SK-N-MC (cell line): ENCODE measurements around the gene SPRR2B.
"Not testable (repeated sequence)": the region's sequence is repeated elsewhere in the genome, so short reads cannot be mapped to it uniquely, and the experiment has no call there.

Source experiments
- DNase-seq: peaks from one replicate; pipeline ENCODE4 v3.0.0-alpha.2; 2011; ENCODE audit warnings: low read depth, low spot score
- H3K27ac ChIP-seq: fragments of 200-600 bp; sonication (generic); 2 replicates; pipeline ENCODE4 v1.5.1; 2016; ENCODE audit warnings: mixed run types
- H3K36me3 ChIP-seq: fragments of 200-600 bp; sonication (generic); 2 replicates; pipeline ENCODE4 v1.6.1; 2017; ENCODE audit warnings: antibody characterized with exemption, low read length, mixed read lengths; ENCODE audit not compliant: insufficient read depth
- H3K4me3 ChIP-seq: fragments of 200-600 bp; sonication (generic); 2 replicates; pipeline ENCODE4 v1.5.1; 2016
- H3K9ac ChIP-seq: fragments of 200-600 bp; sonication (generic); 2 replicates; pipeline ENCODE4 v1.8.0; 2017; ENCODE audit warnings: mixed run types, mixed read lengths; ENCODE audit not compliant: insufficient read length
- H3K9me3 ChIP-seq: fragments of 200-600 bp; sonication (generic); 2 replicates; pipeline ENCODE4 v1.6.1; 2017; ENCODE audit warnings: low read depth, mild to moderate bottlenecking, antibody characterized with exemption, low read length, moderate library complexity, mixed read lengths
- EZH2 ChIP-seq: fragments of 200-600 bp; sonication (generic); IDR thresholded peaks from one replicate; pipeline ENCODE4 v1.6.1; 2017; ENCODE audit warnings: antibody characterized with exemption
- FOXP2 ChIP-seq: optimal IDR thresholded peaks from 2 replicates; pipeline ENCODE3; 2011; ENCODE audit warnings: mild to moderate bottlenecking, moderate library complexity; ENCODE audit not compliant: insufficient read depth; ENCODE audit errors: extremely low read length, control extremely low read depth
- POLR2AphosphoS5 ChIP-seq: IDR thresholded peaks from 2 replicates; pipeline ENCODE4 v1.6.1; 2012; ENCODE audit warnings: mild to moderate bottlenecking, low read depth, low read length, borderline replicate concordance

SPRR2B gene

GRCh38 chr1:153094426-153094825 is 23.0 kb upstream of the SPRR2B start, which contains the start of gene SPRR2E:
SPRR2E (minus strand) TSS chr1:153094526; CDS start chr1:153093751, 775 bp downstream.
- H3K9ac ChIP-seq = no peak within 1 kb of the TSS
- H3K9me3 ChIP-seq = no peaks in the 10 kb centered on the region
- no peak for DNase-seq
- TF ChIP-seq FOXP2 (no peak), EZH2 (no peak), POLR2AphosphoS5 (no peak)
- H3K36me3 ChIP-seq = no peaks in the 10 kb centered on the region
- H3K4me3 ChIP-seq = no peak within 1 kb of the TSS
- no peak within 1 kb of the TSS for H3K27ac ChIP-seq

- no peak overlapping the region for H3K9ac ChIP-seq
- TF ChIP-seq POLR2AphosphoS5 (no peak), EZH2 (no peak), FOXP2 (no peak)
- no peaks in the 10 kb centered on the region for H3K36me3 ChIP-seq
- no peaks in the 10 kb centered on the region for H3K9me3 ChIP-seq
- DNase-seq = no peak
- no peak overlapping the region for H3K4me3 ChIP-seq
- H3K27ac ChIP-seq = no peak overlapping the region
Observed at GRCh38 chr1:153087652-153088051, 16.2 kb upstream of the SPRR2B start.

- TF ChIP-seq POLR2AphosphoS5 (no peak), EZH2 (no peak), FOXP2 (no peak)
- Histone ChIP-seq H3K4me3 (no peak overlapping the region), H3K9ac (no peak overlapping the region), H3K27ac (no peak overlapping the region), H3K9me3 (no peaks in the 10 kb centered on the region), H3K36me3 (no peaks in the 10 kb centered on the region)
- no peak for DNase-seq
Observed at GRCh38 chr1:153081736-153082135, 10.3 kb upstream of the SPRR2B start.

- Histone ChIP-seq H3K4me3 (no peak overlapping the region), H3K36me3 (no peaks in the 10 kb centered on the region), H3K9me3 (no peaks in the 10 kb centered on the region), H3K27ac (no peak overlapping the region), H3K9ac (no peak overlapping the region)
- TF ChIP-seq EZH2 (no peak), POLR2AphosphoS5 (no peak), FOXP2 (no peak)
- DNase-seq = no peak
Observed at GRCh38 chr1:153072806-153073726, 1.7 kb upstream of the SPRR2B start.

- no peak overlapping the region for H3K27ac ChIP-seq
- no peak overlapping the region for H3K4me3 ChIP-seq
- H3K9me3 ChIP-seq = no peaks in the 10 kb centered on the region
- no peak overlapping the region for H3K9ac ChIP-seq
- H3K36me3 ChIP-seq = no peaks in the 10 kb centered on the region
- DNase-seq = no peak
- no peak for TF ChIP-seq EZH2
- no peak for TF ChIP-seq FOXP2
- no peak for TF ChIP-seq POLR2AphosphoS5
Observed at GRCh38 chr1:153070243-153070642, 1.2 kb downstream of the SPRR2B start.

GRCh38 chr1:153058826-153059784 is 12.3 kb downstream of the SPRR2B start:
- Histone ChIP-seq H3K9ac (no peak overlapping the region), H3K9me3 (no peaks in the 10 kb centered on the region), H3K27ac (no peak overlapping the region), H3K36me3 (no peaks in the 10 kb centered on the region), H3K4me3 (no peak overlapping the region)
- no peak for DNase-seq
- TF ChIP-seq FOXP2 (no peak), EZH2 (no peak), POLR2AphosphoS5 (no peak)

- H3K9ac ChIP-seq = no peak overlapping the region
- no peak for DNase-seq
- H3K36me3 ChIP-seq = no peaks in the 10 kb centered on the region
- H3K9me3 ChIP-seq = no peaks in the 10 kb centered on the region
- H3K27ac ChIP-seq = no peak overlapping the region
- no peak for TF ChIP-seq EZH2
- no peak for TF ChIP-seq POLR2AphosphoS5
- TF ChIP-seq FOXP2 = no peak
- H3K4me3 ChIP-seq = no peak overlapping the region
Observed at GRCh38 chr1:153058154-153058553, 13.3 kb downstream of the SPRR2B start.

- no peak within 1 kb of the TSS for H3K27ac ChIP-seq
- no peak within 1 kb of the TSS for H3K9ac ChIP-seq
- H3K9me3 ChIP-seq = no peaks in the 10 kb centered on the region
- H3K4me3 ChIP-seq = no peak within 1 kb of the TSS
- H3K36me3 ChIP-seq = no peaks in the 10 kb centered on the region
- no peak for TF ChIP-seq FOXP2
- TF ChIP-seq POLR2AphosphoS5 = no peak
- TF ChIP-seq EZH2 = no peak
- no peak for DNase-seq
Observed at GRCh38 chr1:153057375-153057774, 14.0 kb downstream of the SPRR2B start, which contains the start of gene SPRR2A. SPRR2A (minus strand) TSS chr1:153057512; CDS start chr1:153056735, 777 bp downstream.

GRCh38 chr1:153056111-153056510 is 15.3 kb downstream of the SPRR2B start:
- H3K4me3 ChIP-seq, H3K36me3 ChIP-seq, H3K9ac ChIP-seq, DNase-seq, H3K27ac ChIP-seq, H3K9me3 ChIP-seq: not testable (repeated sequence)
